ENCODE results near the gene GTF2F1. TPM values are rescaled to one million over a fixed set of nuclear protein-coding genes. Genes with fewer than 3 reads are reported as not detected.
A peak's percentile ranks its signal among the peaks of the same experiment; 100 is the strongest.

GTF2F1 gene
- total and polyA plus RNA-seq, 9 of the 15 experiments (the other 6 are each of a cell fraction or from before 2014, with no cell fraction given) = 4.7 to 75.4 (median 68.4) TPM

DNA sequence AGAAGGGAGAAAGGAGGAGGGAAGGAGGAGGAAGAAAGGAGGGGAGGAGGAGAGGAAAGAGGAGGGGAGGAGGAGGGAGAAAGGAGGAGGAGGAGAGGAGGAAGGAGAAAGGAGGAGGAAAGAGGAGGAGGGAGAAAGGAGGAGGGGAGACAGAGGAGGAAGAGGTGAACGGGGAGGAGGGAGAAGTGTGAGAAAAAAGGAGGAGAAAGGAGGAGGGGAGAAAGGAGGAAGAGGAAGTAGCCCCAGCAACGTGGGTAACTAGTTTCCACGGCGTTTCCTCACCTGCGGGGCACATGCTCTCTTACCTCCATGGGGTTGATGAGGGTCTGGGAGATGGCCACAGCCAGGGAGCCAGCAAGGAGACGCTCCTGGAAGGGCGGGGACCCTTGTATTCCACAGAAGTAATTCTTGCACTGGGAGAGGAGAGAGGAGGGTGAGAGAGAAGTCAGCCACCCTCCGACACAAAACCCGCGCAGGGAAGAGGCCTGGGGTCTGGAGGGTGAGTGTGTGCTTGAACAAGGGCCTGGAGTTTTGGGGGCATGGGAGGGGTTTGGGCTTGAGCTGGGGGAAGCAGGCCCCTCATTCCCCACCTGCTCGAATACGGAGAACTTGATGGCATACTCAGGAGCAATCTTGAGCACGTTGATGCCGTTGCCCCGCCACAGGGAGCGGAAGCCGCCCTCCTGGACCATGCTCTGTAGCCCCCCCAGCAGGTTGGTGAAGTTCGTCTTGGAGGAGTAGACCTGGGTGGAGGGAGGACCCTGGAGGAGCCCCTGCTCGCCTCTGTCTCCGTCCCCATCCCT lies 36.7 kb upstream of the GTF2F1 start (continued):
- TF ChIP-seq ETV6 (IDR thresholded peaks at IDR 0.05; ENCODE audit: borderline replicate concordance in 1 of 2, low read depth in 2 of 2, low read length in 1 of 2) (peak; percentile 78 to 85; a peak in 3 of 4 replicates), ETV6 (CRISPR knock-in tag; IDR thresholded peaks at IDR 0.05; ENCODE audit: borderline replicate concordance) (no peak), PHF21A (IDR thresholded peaks at IDR 0.05; ENCODE audit: borderline replicate concordance, low read depth) (no peak), ELF4 (CRISPR knock-in tag; IDR thresholded peaks at IDR 0.05) (peak; percentile 90), SP1 (CRISPR knock-in tag; IDR thresholded peaks at IDR 0.05) (peak; percentile 35; the same call in 1 of the 2 replicates), MCM2 (IDR thresholded peaks at IDR 0.05; ENCODE audit: low read depth) (no peak; the same call in 1 of the 2 replicates), MYBL2 (IDR thresholded peaks at IDR 0.05; ENCODE audit: low read depth) (no peak), MYBL2 (CRISPR knock-in tag; IDR thresholded peaks at IDR 0.05; ENCODE audit: borderline replicate concordance) (no peak), GATA2 (CRISPR knock-in tag; IDR thresholded peaks at IDR 0.05) (no peak), ZNF354B (CRISPR knock-in tag; IDR thresholded peaks at IDR 0.05) (no peak), ZNF436 (CRISPR knock-in tag; IDR thresholded peaks at IDR 0.05) (no peak), CC2D1A (IDR thresholded peaks at IDR 0.05) (peak; percentile 56; the same call in 1 of the 2 replicates), ZBTB7A (IDR thresholded peaks at IDR 0.05; ENCODE audit: borderline replicate concordance, control insufficient read depth, low read depth, low read length) (peak; percentile 69; the same call in 1 of the 2 replicates), NRF1 (conservative IDR thresholded peaks at IDR 0.05 in 1 of 2, IDR thresholded peaks at IDR 0.05 in 1 of 2) (peak in 1 of 2 experiments; percentile 35; a peak in 2 of 4 replicates), ZNF830 (CRISPR knock-in tag; IDR thresholded peaks at IDR 0.05) (no peak), PHF8 (IDR thresholded peaks at IDR 0.05; ENCODE audit: borderline replicate concordance, low read length) (peak; percentile 54; the same call in 1 of the 2 replicates), GABPB1 (CRISPR knock-in tag; IDR thresholded peaks at IDR 0.05) (0 out of 2 replicates have a peak, but pooled peaks have one; percentile 20), PCBP1 (IDR thresholded peaks at IDR 0.05; ENCODE audit: low read depth, low read length, poor library complexity, severe bottlenecking) (peak; percentile 83), RBM34 (IDR thresholded peaks at IDR 0.05; ENCODE audit: borderline replicate concordance, insufficient read depth, low read length) (no peak), CBX2 (IDR thresholded peaks at IDR 0.05; ENCODE audit: insufficient read depth, low read length, poor library complexity, severe bottlenecking) (no peak), PHF20 (IDR thresholded peaks at IDR 0.05; ENCODE audit: partially characterized antibody) (peak; percentile 70), RCOR1 (IDR thresholded peaks at IDR 0.05; ENCODE audit: borderline replicate concordance in 1 of 2, low read depth in 2 of 2, low read length in 2 of 2) (no peak), ZNF282 (CRISPR knock-in tag; IDR thresholded peaks at IDR 0.05) (no peak)
- TF ChIP-seq, protein P1, sequence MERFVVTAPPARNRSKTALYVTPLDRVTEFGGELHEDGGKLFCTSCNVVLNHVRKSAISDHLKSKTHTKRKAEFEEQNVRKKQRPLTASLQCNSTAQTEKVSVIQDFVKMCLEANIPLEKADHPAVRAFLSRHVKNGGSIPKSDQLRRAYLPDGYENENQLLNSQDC (CRISPR knock-in tag; IDR thresholded peaks at IDR 0.05) = no peak
- TF ChIP-seq, protein P2, sequence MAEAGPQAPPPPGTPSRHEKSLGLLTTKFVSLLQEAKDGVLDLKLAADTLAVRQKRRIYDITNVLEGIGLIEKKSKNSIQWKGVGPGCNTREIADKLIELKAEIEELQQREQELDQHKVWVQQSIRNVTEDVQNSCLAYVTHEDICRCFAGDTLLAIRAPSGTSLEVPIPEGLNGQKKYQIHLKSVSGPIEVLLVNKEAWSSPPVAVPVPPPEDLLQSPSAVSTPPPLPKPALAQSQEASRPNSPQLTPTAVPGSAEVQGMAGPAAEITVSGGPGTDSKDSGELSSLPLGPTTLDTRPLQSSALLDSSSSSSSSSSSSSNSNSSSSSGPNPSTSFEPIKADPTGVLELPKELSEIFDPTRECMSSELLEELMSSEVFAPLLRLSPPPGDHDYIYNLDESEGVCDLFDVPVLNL (CRISPR knock-in tag; IDR thresholded peaks at IDR 0.05; ENCODE audit: low read depth) = 0 out of 2 replicates have a peak, but pooled peaks have one; percentile 45
- TF ChIP-seq, protein P3, sequence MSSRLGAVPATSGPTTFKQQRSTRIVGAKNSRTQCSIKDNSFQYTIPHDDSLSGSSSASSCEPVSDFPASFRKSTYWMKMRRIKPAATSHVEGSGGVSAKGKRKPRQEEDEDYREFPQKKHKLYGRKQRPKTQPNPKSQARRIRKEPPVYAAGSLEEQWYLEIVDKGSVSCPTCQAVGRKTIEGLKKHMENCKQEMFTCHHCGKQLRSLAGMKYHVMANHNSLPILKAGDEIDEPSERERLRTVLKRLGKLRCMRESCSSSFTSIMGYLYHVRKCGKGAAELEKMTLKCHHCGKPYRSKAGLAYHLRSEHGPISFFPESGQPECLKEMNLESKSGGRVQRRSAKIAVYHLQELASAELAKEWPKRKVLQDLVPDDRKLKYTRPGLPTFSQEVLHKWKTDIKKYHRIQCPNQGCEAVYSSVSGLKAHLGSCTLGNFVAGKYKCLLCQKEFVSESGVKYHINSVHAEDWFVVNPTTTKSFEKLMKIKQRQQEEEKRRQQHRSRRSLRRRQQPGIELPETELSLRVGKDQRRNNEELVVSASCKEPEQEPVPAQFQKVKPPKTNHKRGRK (tag; IDR thresholded peaks at IDR 0.05) = peak; percentile 91

Data from K562 (cell line).